HCT116 (cell line): Measurements from ENCODE around the gene DLD.

Source experiments
- CTCF ChIP-seq, 3 experiments: fragments of 200-600 bp in 1 of 3; sonication (generic) in 1 of 3; IDR thresholded peaks in 2 of 3; conservative IDR thresholded peaks in 1 of 3; 2 replicates each; pipeline ENCODE4 v1.5.1; 2012 to 2017; ENCODE audit warnings: low read depth in 2 of 3, low read length in 2 of 3, antibody characterized with exemption in 1 of 3, borderline replicate concordance in 1 of 3, control low read depth in 1 of 3, mild to moderate bottlenecking in 1 of 3, mixed read lengths in 1 of 3, mixed run types in 1 of 3, moderate library complexity in 1 of 3; ENCODE audit not compliant: insufficient read depth in 1 of 3
- EZH2 ChIP-seq: fragments of 200-600 bp; sonication (generic); IDR thresholded peaks from 2 replicates; pipeline ENCODE4 v1.6.1; 2017; ENCODE audit warnings: antibody characterized with exemption, mixed run types
- EZH2phosphoT487 ChIP-seq: fragments of 200-600 bp; IDR thresholded peaks from 2 replicates; pipeline ENCODE4 v1.6.1; 2018; ENCODE audit warnings: antibody characterized with exemption, borderline replicate concordance
- MAX ChIP-seq: IDR thresholded peaks from 2 replicates; pipeline ENCODE4 v1.6.1; 2012
- POLR2A ChIP-seq: IDR thresholded peaks from 2 replicates; pipeline ENCODE4 v1.7.0; 2011; ENCODE audit warnings: borderline replicate concordance; ENCODE audit not compliant: insufficient read depth, insufficient read length; ENCODE audit errors: extremely low read depth
- POLR2AphosphoS5 ChIP-seq: IDR thresholded peaks from 2 replicates; pipeline ENCODE4 v1.6.1; 2011; ENCODE audit warnings: mild to moderate bottlenecking, low read depth, low read length, moderate library complexity
- REST ChIP-seq: IDR thresholded peaks from 2 replicates; pipeline ENCODE4 v1.6.1; 2012; ENCODE audit warnings: low read depth
- ZNF274 ChIP-seq: fragments of 200-500 bp; sonication (Bioruptor generic); IDR thresholded peaks from 2 replicates; pipeline ENCODE4 v1.6.1; 2014; ENCODE audit warnings: mild to moderate bottlenecking, low read depth, low read length, inconsistent platforms

GRCh38 chr7:107939573-107940489 is 48.8 kb downstream of the DLD start:
- TF ChIP-seq POLR2A: no peak
- no peak for TF ChIP-seq REST
- no peak for TF ChIP-seq MAX
- no peak for TF ChIP-seq EZH2phosphoT487
- TF ChIP-seq CTCF (IDR thresholded peaks at IDR 0.05 in 2 of 3, conservative IDR thresholded peaks at IDR 0.05 in 1 of 3; ENCODE audit: borderline replicate concordance in 1 of 3, insufficient read depth in 1 of 3, low read depth in 2 of 3, low read length in 2 of 3): no peak
- TF ChIP-seq EZH2: no peak
- no peak for TF ChIP-seq ZNF274
- no peak for TF ChIP-seq POLR2AphosphoS5
